MM.1S (cell line): Measurements from ENCODE around the gene RAMAC.

Source experiments
- CTCF ChIP-seq: fragments of 300-600 bp; sonication (generic); IDR thresholded peaks from 2 replicates; pipeline ENCODE4 v1.5.1; 2016; ENCODE audit warnings: antibody characterized with exemption, low read length, mixed read lengths
- EZH2 ChIP-seq: fragments of 300-600 bp; sonication (generic); optimal IDR thresholded peaks from 2 replicates; pipeline ENCODE3; 2017; ENCODE audit warnings: low read depth, mild to moderate bottlenecking, antibody characterized with exemption, low read length, mixed read lengths

- TF ChIP-seq CTCF = no peak
- TF ChIP-seq EZH2 = no peak
Observed at GRCh38 chr15:82971218-82971984, 14.6 kb upstream of the RAMAC start.
